Gastrocnemius medialis (tissue), 4 donors: ENCODE measurements around the gene VAT1L. TPM values are rescaled to one million over a fixed set of nuclear protein-coding genes. Genes with fewer than 3 reads are reported as not detected.

Experiments
- ATAC-seq, 2 donors: fragments of 150-250 bp; one replicate each; pipeline ENCODE4 v1.9.1; 2016
- DNase-seq, 2 donors: peaks; one replicate each; pipeline ENCODE4 v3.0.0-alpha.2; 2019
- H3K27ac ChIP-seq, 4 donors: fragments of 200-600 bp; sonication (generic); 1 replicate in 1 of 4; 2 replicates in 3 of 4; pipeline ENCODE4 v1.5.1; 2016 to 2018; ENCODE audit warnings: mild to moderate bottlenecking in 2 of 4, moderate library complexity in 1 of 4
- H3K27me3 ChIP-seq, 3 donors: fragments of 200-600 bp; sonication (generic) in 2 of 3; 1 replicate in 1 of 3; 2 replicates in 2 of 3; pipeline versions ENCODE4 v1.5.1 to v1.6.0; 2016 to 2019; ENCODE audit warnings: mild to moderate bottlenecking in 1 of 3, moderate library complexity in 1 of 3
- H3K36me3 ChIP-seq, 2 donors: fragments of 200-600 bp; sonication (generic) in 1 of 2; one replicate each; pipeline ENCODE4 v1.5.1; 2017 to 2018
- H3K4me1 ChIP-seq, 2 donors: fragments of 200-600 bp; sonication (generic) in 1 of 2; one replicate each; pipeline ENCODE4 v1.5.1; 2016 to 2017; ENCODE audit warnings: mild to moderate bottlenecking in 2 of 2
- H3K4me3 ChIP-seq, 4 donors: fragments of 200-600 bp; sonication (generic) in 3 of 4; 1 replicate in 1 of 4; 2 replicates in 3 of 4; pipeline ENCODE4 v1.5.1; 2016 to 2019; ENCODE audit warnings: mild to moderate bottlenecking in 2 of 4
- H3K9me3 ChIP-seq, 3 donors: fragments of 200-600 bp; sonication (generic) in 2 of 3; 1 replicate in 1 of 3; 2 replicates in 2 of 3; pipeline ENCODE4 v1.5.1; 2016 to 2019
- POLR2A ChIP-seq, 2 donors: fragments of 450-650 bp; IDR thresholded peaks; one replicate each; pipeline ENCODE4 v1.6.1; 2017; ENCODE audit warnings: antibody characterized with exemption in 2 of 2, mild to moderate bottlenecking in 2 of 2, moderate library complexity in 2 of 2
- in situ Hi-C, 4 donors: fragments of 200-750 bp; cut with MboI; loops; one replicate each; pipeline versions ENCODE4 v1.15.0 to v1.8.0; 2017; ENCODE audit warnings: low sequenced_read_pairs in 4 of 4
- intact Hi-C: fragments of 100-400 bp; cut with DNase I; formaldehyde crosslinking; loops from one replicate; pipeline ENCODE4 v1.15.1; 2023; ENCODE audit warnings: low total_unique reads
- total RNA-seq, 4 donors: library from RNA; depleted of rRNA; stranded (reverse); fragments of >200 nt; gene quantifications; one replicate each; pipeline versions ENCODE4 v1.1.0 to v1.2.3, GENCODE V29; 2016
- TF ChIP-seq, protein P1 (sequence below), 5 experiments: fragments of 450-650 bp in 3 of 5; fragments of 200-600 bp in 2 of 5; sonication (generic) in 2 of 5; IDR thresholded peaks in 4 of 5; conservative IDR thresholded peaks in 1 of 5; 1 replicate in 4 of 5; 2 replicates in 1 of 5; pipeline ENCODE4 v1.5.1; 2016 to 2019; ENCODE audit warnings: antibody characterized with exemption in 5 of 5, mild to moderate bottlenecking in 3 of 5, moderate library complexity in 3 of 5

Gene VAT1L
- total RNA-seq, 4 donors from 2014 or later, result 0.04 TPM; not detected in 3

DNA sequence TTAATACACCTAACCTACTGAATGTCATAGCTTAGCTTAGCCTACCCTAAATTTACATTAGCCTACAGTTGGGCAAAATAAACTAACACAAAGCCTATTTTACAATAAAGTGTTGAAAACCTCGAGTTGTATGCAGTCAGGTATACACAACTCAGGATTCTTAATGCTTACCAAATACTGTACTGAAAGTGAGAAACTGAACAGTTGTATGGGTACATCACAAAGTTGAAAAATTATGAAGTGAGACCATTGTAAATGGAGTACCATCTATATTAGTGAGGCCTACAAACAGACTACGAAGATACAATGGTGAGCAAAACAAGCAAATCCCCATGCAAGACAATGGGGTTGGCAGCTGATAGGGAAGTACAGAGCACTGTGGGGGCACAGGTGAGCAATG lies 79.7 kb downstream of the VAT1L start:
- Histone ChIP-seq H3K27me3 (no peaks in the 10 kb centered on the region), H3K4me3 (no peak overlapping the region), H3K36me3 (no peaks in the 10 kb centered on the region), H3K4me1 (no peaks in the 10 kb centered on the region), H3K27ac (no peak overlapping the region), H3K9me3 (no peaks in the 10 kb centered on the region)
- intact Hi-C loops, result no loop called here
- in situ Hi-C loops, result no loop called here
- DNase-seq (no peak), ATAC-seq (no peak)
- TF ChIP-seq, protein P1, sequence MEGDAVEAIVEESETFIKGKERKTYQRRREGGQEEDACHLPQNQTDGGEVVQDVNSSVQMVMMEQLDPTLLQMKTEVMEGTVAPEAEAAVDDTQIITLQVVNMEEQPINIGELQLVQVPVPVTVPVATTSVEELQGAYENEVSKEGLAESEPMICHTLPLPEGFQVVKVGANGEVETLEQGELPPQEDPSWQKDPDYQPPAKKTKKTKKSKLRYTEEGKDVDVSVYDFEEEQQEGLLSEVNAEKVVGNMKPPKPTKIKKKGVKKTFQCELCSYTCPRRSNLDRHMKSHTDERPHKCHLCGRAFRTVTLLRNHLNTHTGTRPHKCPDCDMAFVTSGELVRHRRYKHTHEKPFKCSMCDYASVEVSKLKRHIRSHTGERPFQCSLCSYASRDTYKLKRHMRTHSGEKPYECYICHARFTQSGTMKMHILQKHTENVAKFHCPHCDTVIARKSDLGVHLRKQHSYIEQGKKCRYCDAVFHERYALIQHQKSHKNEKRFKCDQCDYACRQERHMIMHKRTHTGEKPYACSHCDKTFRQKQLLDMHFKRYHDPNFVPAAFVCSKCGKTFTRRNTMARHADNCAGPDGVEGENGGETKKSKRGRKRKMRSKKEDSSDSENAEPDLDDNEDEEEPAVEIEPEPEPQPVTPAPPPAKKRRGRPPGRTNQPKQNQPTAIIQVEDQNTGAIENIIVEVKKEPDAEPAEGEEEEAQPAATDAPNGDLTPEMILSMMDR (IDR thresholded peaks at IDR 0.05 in 4 of 5, conservative IDR thresholded peaks at IDR 0.05 in 1 of 5), result no peak
- TF ChIP-seq POLR2A (IDR thresholded peaks at IDR 0.05), result no peak

DNA sequence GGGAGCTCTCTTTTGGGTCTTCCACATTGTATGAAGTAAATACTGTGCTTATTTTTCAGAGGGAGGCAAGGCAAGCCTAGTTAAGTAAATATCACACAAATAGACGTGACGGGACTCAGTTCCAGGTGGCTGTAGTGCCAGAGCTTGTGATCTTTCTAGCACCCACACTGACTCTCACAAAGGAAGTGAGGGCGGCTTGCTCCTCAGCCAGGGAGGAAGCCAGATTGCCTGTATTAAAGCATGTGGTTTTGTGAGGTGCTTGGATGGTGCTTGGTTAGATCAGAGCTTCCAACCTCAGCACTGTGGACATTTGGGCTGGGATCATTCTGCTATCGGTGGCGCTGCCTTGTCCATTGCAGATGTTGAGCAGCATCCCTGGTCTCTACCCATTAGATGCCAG lies 80.1 kb downstream of the VAT1L start:
- no peak overlapping the region for H3K4me3 ChIP-seq
- TF ChIP-seq, protein P1 (IDR thresholded peaks at IDR 0.05 in 4 of 5, conservative IDR thresholded peaks at IDR 0.05 in 1 of 5), result no peak
- no peak for TF ChIP-seq POLR2A (IDR thresholded peaks at IDR 0.05)
- ATAC-seq, result no peak
- H3K9me3 ChIP-seq, result no peaks in the 10 kb centered on the region
- H3K36me3 ChIP-seq, result no peaks in the 10 kb centered on the region
- in situ Hi-C loops, result no loop called here
- H3K27ac ChIP-seq, result no peak overlapping the region
- H3K27me3 ChIP-seq, result no peaks in the 10 kb centered on the region
- intact Hi-C loops, result no loop called here
- DNase-seq, result no peak
- no peaks in the 10 kb centered on the region for H3K4me1 ChIP-seq

DNA sequence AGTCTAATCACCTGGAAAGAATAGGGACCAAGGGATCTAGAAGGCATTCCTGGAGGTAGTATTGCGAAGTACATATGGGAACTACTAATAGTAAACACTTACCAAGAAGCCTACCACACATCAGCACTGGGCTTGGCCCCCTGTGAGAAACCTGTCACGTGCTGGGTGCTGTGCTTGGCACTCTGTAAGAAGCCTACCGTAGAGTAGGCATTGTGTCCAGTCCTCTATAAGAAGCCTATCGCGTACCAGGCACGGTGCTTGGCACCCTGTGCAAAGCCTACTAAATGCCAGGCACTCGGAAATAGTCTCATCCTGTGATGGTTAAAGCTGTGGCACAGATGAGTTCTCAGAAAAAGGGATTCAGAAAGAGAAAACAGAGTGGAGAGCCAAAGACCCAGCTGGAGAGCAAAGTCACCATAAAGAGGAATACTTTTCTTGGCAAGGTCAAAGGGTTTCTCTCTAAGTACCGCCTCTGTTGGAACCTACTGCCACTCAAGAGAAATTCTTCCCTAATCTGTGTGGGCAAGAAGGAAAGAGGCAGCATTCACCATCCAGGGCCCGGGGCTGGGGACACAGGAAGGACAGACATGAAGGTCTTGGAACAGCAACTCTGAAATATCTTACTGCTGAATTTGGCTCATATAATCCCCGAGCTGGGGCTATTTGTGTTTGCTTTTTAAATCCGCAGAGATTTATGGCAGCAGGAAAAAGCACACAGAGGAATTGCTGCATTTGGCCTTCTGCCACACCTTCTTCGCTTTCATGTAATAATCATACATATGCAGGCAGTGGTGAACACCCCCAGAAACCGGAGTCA lies 81.8 kb downstream of the VAT1L start:
- no peak for TF ChIP-seq POLR2A (IDR thresholded peaks at IDR 0.05)
- TF ChIP-seq, protein P1 (IDR thresholded peaks at IDR 0.05 in 4 of 5, conservative IDR thresholded peaks at IDR 0.05 in 1 of 5), result no peak
- no peak for ATAC-seq

DNA sequence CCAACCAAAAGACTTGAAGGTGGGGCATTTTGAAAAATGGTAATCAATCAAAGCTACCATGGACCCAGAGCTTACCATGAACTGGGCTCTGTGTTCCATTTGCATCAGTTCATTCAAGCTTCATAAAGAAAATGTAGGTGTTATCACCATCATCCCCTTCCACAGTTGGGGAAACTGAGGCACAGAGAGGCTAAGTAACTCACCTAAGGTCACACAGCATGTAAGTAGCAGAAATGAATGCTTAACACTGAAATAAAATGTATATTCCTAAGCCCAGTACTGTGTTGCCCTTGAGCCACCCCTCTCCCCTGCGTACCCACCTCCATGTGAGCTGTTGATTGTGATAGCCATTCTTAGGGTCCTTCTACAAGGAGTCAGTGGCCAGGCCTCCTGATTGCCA lies 83.6 kb downstream of the VAT1L start:
- DNase-seq, result no peak
- in situ Hi-C loops, result no loop called here

More for the DNA sequence above, 81.8 kb downstream of the VAT1L start:
- no peaks in the 10 kb centered on the region for H3K9me3 ChIP-seq
- H3K4me3 ChIP-seq, result no peak overlapping the region
- no peak overlapping the region for H3K27ac ChIP-seq
- no peaks in the 10 kb centered on the region for H3K36me3 ChIP-seq
- no peaks in the 10 kb centered on the region for H3K27me3 ChIP-seq
- in situ Hi-C loops, result no loop called here
- no peak for DNase-seq
- intact Hi-C loops, result no loop called here
- no peaks in the 10 kb centered on the region for H3K4me1 ChIP-seq

More for the DNA sequence above, 83.6 kb downstream of the VAT1L start:
- H3K4me3 ChIP-seq, result no peak overlapping the region
- H3K36me3 ChIP-seq, result no peaks in the 10 kb centered on the region
- no peaks in the 10 kb centered on the region for H3K9me3 ChIP-seq
- intact Hi-C loops, result no loop called here
- TF ChIP-seq POLR2A (IDR thresholded peaks at IDR 0.05), result no peak
- TF ChIP-seq, protein P1 (IDR thresholded peaks at IDR 0.05 in 4 of 5, conservative IDR thresholded peaks at IDR 0.05 in 1 of 5), result no peak
- H3K27me3 ChIP-seq, result no peaks in the 10 kb centered on the region
- no peak for ATAC-seq
- H3K27ac ChIP-seq, result no peak overlapping the region
- H3K4me1 ChIP-seq, result no peaks in the 10 kb centered on the region
